ENCODE results near the gene SLK.

The SLK gene

GRCh38 chr10:104033401-104033930 is 66.5 kb downstream of the SLK start:
- no peak for DNase-seq (ENCODE audit: low spot score)

GRCh38 chr10:104033966-104034365 is 67.0 kb downstream of the SLK start:
- DNase-seq (ENCODE audit: low spot score) = no peak

- no peak for DNase-seq (ENCODE audit: low spot score)
These were observed 67.7 kb downstream of the SLK start for GRCh38 chr10:104034401-104035193.

GRCh38 chr10:104035194-104036068 is 68.5 kb downstream of the SLK start:
- no peak for DNase-seq (ENCODE audit: low spot score)

- no peak for DNase-seq (ENCODE audit: low spot score)
These were observed 69.1 kb downstream of the SLK start for GRCh38 chr10:104036069-104036384.

- DNase-seq (ENCODE audit: low spot score) = no peak
These were observed 69.7 kb downstream of the SLK start for GRCh38 chr10:104036518-104037260.

- DNase-seq (ENCODE audit: low spot score) = no peak
These were observed 70.5 kb downstream of the SLK start for GRCh38 chr10:104037261-104037951.

GRCh38 chr10:104038537-104038936 is 71.6 kb downstream of the SLK start:
- DNase-seq (ENCODE audit: low spot score) = no peak

- DNase-seq (ENCODE audit: low spot score) = no peak
These were observed 72.2 kb downstream of the SLK start for GRCh38 chr10:104038958-104039752.

- no peak for DNase-seq (ENCODE audit: low spot score)
These were observed 73.4 kb downstream of the SLK start for GRCh38 chr10:104040382-104040781.

- no peak for DNase-seq (ENCODE audit: low spot score)
These were observed 74.2 kb downstream of the SLK start for GRCh38 chr10:104040862-104041789.

GRCh38 chr10:104041891-104042535 is 75.1 kb downstream of the SLK start:
- no peak for DNase-seq (ENCODE audit: low spot score)

GRCh38 chr10:104043185-104043830 is 76.4 kb downstream of the SLK start:
- DNase-seq (ENCODE audit: low spot score) = no peak

- no peak for DNase-seq (ENCODE audit: low spot score)
These were observed 76.9 kb downstream of the SLK start for GRCh38 chr10:104043854-104044253.

GRCh38 chr10:104045151-104046089 is 78.5 kb downstream of the SLK start:
- peak; percentile 59 for DNase-seq (ENCODE audit: low spot score)

GRCh38 chr10:104046651-104047050 is 79.7 kb downstream of the SLK start:
- no peak for DNase-seq (ENCODE audit: low spot score)

- DNase-seq (ENCODE audit: low spot score) = no peak
These were observed 82.7 kb downstream of the SLK start for GRCh38 chr10:104049504-104050250.
